GM18499 (cell line): ENCODE measurements around the gene ASTL.
"Not testable (repeated sequence)": the region's sequence is repeated elsewhere in the genome, so short reads cannot be mapped to it uniquely, and the experiment has no call there.

Experiments
- ATAC-seq: cut with Tn5 transposase; IDR thresholded peaks from one replicate; pipeline ENCODE4 v1.9.1; 2021; ENCODE audit warnings: moderate number of reproducible peaks; ENCODE audit not compliant: insufficient read depth, unreplicated experiment

Gene ASTL

GRCh38 chr2:96160366-96160765 lies 22.1 kb upstream of the ASTL start:
- ATAC-seq, result not testable (repeated sequence)

GRCh38 chr2:96159084-96159830 lies 21.0 kb upstream of the ASTL start:
- ATAC-seq, result no peak

GRCh38 chr2:96158554-96158940 lies 20.2 kb upstream of the ASTL start:
- no peak for ATAC-seq

- peak; percentile 49 for ATAC-seq
Measured at GRCh38 chr2:96157649-96158553, 19.6 kb upstream of the ASTL start.

GRCh38 chr2:96156926-96157648 lies 18.8 kb upstream of the ASTL start:
- no peak for ATAC-seq

- no peak for ATAC-seq
Measured at GRCh38 chr2:96156011-96156820, 17.9 kb upstream of the ASTL start.

- ATAC-seq, result no peak
Measured at GRCh38 chr2:96154506-96155380, 16.4 kb upstream of the ASTL start.

GRCh38 chr2:96153991-96154431 lies 15.7 kb upstream of the ASTL start:
- ATAC-seq, result no peak

GRCh38 chr2:96153291-96153713 lies 15.0 kb upstream of the ASTL start:
- no peak for ATAC-seq

GRCh38 chr2:96152304-96153161 lies 14.2 kb upstream of the ASTL start:
- ATAC-seq, result no peak

- ATAC-seq, result no peak
Measured at GRCh38 chr2:96151595-96152303, 13.4 kb upstream of the ASTL start.

GRCh38 chr2:96150791-96151594 lies 12.7 kb upstream of the ASTL start:
- no peak for ATAC-seq

GRCh38 chr2:96150007-96150640 lies 11.8 kb upstream of the ASTL start:
- no peak for ATAC-seq

GRCh38 chr2:96148410-96149217 lies 10.3 kb upstream of the ASTL start:
- peak; percentile 30 for ATAC-seq

- ATAC-seq, result no peak
Measured at GRCh38 chr2:96147593-96148201, 9.4 kb upstream of the ASTL start.
